ENCODE results near the gene ITPA. TPM values are rescaled to one million over a fixed set of nuclear protein-coding genes. Genes with fewer than 3 reads are reported as not detected.

ITPA gene
- 21.4 and 51.2 TPM in 2 replicates for total RNA-seq

GRCh38 chr20:3209257-3209945, at the start of gene ITPA:
Gene ITPA, plus strand, starts transcription at chr20:3209498. Its CDS starts 54 bp downstream, at chr20:3209552.
- DNase-seq (ENCODE audit: low read depth, low spot score), result no peak

- DNase-seq (ENCODE audit: low read depth, low spot score), result no peak
Observed at GRCh38 chr20:3160418-3160817, 48.9 kb upstream of the ITPA start.

GRCh38 chr20:3161316-3162079, 47.8 kb upstream of the ITPA start:
- DNase-seq (ENCODE audit: low read depth, low spot score), result no peak

- no peak for DNase-seq (ENCODE audit: low read depth, low spot score)
Observed at GRCh38 chr20:3162080-3162611, 47.2 kb upstream of the ITPA start.

GRCh38 chr20:3163099-3164042, 45.9 kb upstream of the ITPA start:
- no peak for DNase-seq (ENCODE audit: low read depth, low spot score)

GRCh38 chr20:3164043-3164762, 45.1 kb upstream of the ITPA start:
- DNase-seq (ENCODE audit: low read depth, low spot score), result no peak

DNA sequence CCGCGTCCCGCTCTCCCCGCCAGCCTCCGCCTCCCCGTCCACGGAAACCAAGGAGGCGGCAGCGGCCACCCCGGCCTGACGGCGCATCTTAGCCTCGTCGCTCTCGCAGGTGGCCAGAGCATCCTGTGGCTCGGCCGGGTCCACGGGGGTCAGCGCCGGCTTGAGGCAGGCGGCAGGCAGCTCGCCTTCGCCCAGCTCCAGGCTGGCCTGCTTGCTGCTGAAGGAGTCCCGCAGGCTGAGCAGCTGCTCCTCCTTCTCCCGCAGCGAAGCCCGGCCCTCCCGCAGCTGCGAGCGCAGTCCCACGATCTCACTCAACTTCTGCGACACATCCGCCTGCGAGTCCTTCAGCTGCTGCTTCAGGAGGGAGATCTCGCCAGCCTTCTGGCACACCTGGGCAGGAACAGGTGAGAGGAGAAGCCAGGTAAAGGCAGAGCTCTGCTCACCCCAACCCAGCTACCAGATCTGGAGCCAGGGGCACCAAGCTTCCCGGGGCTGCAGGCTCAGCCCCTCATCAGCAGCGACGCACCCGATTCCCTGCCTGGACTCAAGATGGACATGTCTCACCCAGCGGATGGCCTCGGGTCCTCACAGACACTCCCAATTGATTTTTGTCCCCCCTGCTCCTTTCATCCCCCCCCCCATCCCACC, 44.4 kb upstream of the ITPA start:
- no peak for DNase-seq (ENCODE audit: low read depth, low spot score)

- DNase-seq (ENCODE audit: low read depth, low spot score), result no peak
Observed at GRCh38 chr20:3165473-3166337, 43.6 kb upstream of the ITPA start.

- DNase-seq (ENCODE audit: low read depth, low spot score), result no peak
Observed at GRCh38 chr20:3166338-3166912, 42.9 kb upstream of the ITPA start.

DNA sequence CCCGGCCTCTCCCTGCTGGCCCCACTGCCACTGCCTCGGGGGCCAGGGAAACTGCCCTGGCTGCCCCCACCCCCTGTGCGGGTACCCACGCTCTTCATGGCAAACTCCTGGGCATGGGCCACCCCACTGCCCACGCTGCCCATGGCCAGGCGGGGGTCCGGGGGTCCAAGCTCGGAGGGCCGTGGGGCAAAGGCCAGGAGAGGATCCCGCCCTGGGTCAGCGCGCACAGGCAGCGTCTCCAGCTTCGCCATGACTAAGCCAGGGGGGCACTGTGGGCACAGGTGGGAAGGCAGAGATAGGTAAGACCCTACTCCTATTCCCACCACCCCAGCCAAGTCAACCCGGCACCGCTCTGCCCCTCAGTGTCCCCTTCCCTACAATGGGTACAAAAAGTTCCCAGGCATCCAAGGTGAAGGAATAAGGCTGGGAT, 42.4 kb upstream of the ITPA start:
- no peak for DNase-seq (ENCODE audit: low read depth, low spot score)

DNA sequence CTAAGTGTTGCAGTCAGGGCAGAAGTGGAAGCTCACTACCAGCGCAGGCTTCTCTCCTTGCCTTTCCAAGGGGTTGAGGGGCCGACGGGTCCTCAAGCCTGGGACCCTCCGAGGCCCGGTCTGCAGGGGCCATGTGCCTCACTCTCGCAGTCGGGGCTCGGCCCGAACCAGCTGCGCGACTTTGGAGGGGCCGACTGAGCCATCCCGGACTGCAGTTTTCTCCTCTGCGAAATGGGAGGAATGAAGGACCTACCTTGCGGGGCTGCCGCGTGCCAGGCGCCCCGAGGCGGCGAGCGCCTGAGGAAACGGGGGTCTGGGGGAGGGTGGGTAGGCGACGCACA, 41.6 kb upstream of the ITPA start:
- DNase-seq (ENCODE audit: low read depth, low spot score), result no peak

DNA sequence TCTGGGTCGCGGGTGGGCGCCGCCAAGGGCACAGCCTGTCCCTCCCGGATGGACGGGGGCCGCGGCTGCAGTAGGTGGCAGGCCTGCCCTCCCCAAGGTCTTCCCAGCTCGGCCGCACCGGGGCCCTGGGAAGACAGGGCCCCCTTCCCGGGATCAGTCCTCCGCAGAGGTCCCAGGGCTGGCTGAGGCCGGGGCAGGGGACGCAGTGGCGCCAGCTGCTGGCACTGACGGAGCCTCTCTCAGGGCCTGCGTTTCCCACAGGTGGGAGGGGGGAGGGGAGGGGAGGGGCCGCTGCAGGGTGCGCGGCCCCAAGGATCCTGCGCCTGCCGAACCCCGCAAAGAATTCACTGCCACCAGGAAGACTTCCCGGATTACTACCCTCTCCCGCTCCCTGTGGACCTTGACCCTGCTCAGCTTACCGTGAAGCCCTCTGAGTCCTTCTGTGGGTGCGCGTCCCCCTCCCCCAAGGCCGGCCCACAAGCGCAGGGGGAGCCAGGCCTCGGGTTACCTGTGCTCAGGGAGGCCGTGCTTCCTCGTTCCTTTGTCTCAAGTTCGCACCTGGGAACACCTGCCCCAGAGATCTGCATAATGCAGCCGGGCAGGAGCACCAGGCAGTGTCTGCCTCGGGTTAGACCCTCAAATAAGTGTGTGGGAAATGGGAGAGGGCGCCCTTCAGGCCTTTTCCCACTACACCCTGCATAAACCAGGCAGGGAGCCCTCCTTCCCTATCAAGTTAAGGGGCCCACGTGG, 41.0 kb upstream of the ITPA start:
- DNase-seq (ENCODE audit: low read depth, low spot score), result no peak

GRCh38 chr20:3168829-3169590, 40.3 kb upstream of the ITPA start:
- no peak for DNase-seq (ENCODE audit: low read depth, low spot score)

- DNase-seq (ENCODE audit: low read depth, low spot score), result no peak
Observed at GRCh38 chr20:3171391-3172125, 37.7 kb upstream of the ITPA start.

- no peak for DNase-seq (ENCODE audit: low read depth, low spot score)
Observed at GRCh38 chr20:3172126-3172932, 37.0 kb upstream of the ITPA start.
